Measurements from ENCODE around the gene PAMR1. TPM values are rescaled to one million over a fixed set of nuclear protein-coding genes. Genes with fewer than 3 reads are reported as not detected.
A peak's percentile ranks its signal among the peaks of the same experiment; 100 is the strongest.

The PAMR1 gene
- total RNA-seq, 1 experiment from 2014 or later: 17.9 TPM

DNA sequence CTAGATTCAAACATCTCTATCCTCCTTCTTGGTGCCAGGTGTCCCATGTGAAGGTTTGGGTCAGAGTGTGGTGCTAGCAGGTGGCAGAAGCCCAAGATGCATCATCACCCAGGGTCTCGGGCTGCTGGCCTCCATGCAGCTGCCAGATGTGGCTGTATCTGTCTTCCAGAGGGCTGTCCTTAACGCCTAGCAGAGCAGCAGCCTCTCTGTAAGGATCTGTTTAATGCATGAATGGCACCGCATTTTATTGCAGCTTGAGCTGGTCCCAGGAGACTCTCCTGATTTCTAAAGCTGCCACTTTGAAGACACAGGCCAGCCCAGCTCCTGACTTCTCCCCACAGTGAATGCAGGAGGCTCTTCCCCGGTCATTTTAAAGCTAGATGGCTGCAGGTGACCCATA is 132.3 kb downstream of the PAMR1 start:
- H3K9me3 Mint-ChIP-seq (ENCODE audit: unreplicated experiment): no peaks in the 10 kb centered on the region
- TF ChIP-seq, protein P1, sequence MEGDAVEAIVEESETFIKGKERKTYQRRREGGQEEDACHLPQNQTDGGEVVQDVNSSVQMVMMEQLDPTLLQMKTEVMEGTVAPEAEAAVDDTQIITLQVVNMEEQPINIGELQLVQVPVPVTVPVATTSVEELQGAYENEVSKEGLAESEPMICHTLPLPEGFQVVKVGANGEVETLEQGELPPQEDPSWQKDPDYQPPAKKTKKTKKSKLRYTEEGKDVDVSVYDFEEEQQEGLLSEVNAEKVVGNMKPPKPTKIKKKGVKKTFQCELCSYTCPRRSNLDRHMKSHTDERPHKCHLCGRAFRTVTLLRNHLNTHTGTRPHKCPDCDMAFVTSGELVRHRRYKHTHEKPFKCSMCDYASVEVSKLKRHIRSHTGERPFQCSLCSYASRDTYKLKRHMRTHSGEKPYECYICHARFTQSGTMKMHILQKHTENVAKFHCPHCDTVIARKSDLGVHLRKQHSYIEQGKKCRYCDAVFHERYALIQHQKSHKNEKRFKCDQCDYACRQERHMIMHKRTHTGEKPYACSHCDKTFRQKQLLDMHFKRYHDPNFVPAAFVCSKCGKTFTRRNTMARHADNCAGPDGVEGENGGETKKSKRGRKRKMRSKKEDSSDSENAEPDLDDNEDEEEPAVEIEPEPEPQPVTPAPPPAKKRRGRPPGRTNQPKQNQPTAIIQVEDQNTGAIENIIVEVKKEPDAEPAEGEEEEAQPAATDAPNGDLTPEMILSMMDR (IDR thresholded peaks at IDR 0.05; ENCODE audit: insufficient read depth in 1 of 2, low read depth in 1 of 2, low read length in 1 of 2, severe bottlenecking in 1 of 2, unreplicated experiment in 1 of 2): no peak
- H3K36me3 Mint-ChIP-seq (ENCODE audit: insufficient read depth, unreplicated experiment): no peaks in the 10 kb centered on the region
- BruUV-seq (replicated peaks): no TSS peak
- no peak for DNase-seq
- H3K4me1 ChIP-seq: peaks cover 24% of the 10 kb centered on the region; the same call in 1 of the 2 replicates
- H3K4me3 Mint-ChIP-seq (ENCODE audit: unreplicated experiment): no peak overlapping the region
- H3K27me3 ChIP-seq (replicated peaks; ENCODE audit: control insufficient read depth, insufficient read depth, low read length): no peaks in the 10 kb centered on the region
- no peaks in the 10 kb centered on the region for H3K36me3 ChIP-seq (ENCODE audit: control insufficient read depth, insufficient read depth, low read length)
- no peak overlapping the region for H3K4me3 ChIP-seq (ENCODE audit: low read depth, low read length)
- intact Hi-C loops (cut with micrococcal nuclease; ENCODE audit: unreplicated experiment): loop anchor here (5.0 kb wide), 2 partner anchors 156 to 221 kb away; no protein-coding TSS in a partner anchor
- H3K4me1 Mint-ChIP-seq (ENCODE audit: low read depth, unreplicated experiment): peaks cover 12% of the 10 kb centered on the region
- H3K9me3 ChIP-seq: no peaks in the 10 kb centered on the region
- no peaks in the 10 kb centered on the region for H3K27me3 Mint-ChIP-seq (ENCODE audit: insufficient read depth, unreplicated experiment)
- POLR2A ChIA-PET: no interaction called here
- H3K27ac Mint-ChIP-seq (ENCODE audit: unreplicated experiment): no peak overlapping the region
- CTCF ChIA-PET: interaction anchor here (1.6 to 1.7 kb wide), 2 partner anchors 11 to 393 kb away, joined by 3 read pairs; no protein-coding TSS in a partner anchor

DNA sequence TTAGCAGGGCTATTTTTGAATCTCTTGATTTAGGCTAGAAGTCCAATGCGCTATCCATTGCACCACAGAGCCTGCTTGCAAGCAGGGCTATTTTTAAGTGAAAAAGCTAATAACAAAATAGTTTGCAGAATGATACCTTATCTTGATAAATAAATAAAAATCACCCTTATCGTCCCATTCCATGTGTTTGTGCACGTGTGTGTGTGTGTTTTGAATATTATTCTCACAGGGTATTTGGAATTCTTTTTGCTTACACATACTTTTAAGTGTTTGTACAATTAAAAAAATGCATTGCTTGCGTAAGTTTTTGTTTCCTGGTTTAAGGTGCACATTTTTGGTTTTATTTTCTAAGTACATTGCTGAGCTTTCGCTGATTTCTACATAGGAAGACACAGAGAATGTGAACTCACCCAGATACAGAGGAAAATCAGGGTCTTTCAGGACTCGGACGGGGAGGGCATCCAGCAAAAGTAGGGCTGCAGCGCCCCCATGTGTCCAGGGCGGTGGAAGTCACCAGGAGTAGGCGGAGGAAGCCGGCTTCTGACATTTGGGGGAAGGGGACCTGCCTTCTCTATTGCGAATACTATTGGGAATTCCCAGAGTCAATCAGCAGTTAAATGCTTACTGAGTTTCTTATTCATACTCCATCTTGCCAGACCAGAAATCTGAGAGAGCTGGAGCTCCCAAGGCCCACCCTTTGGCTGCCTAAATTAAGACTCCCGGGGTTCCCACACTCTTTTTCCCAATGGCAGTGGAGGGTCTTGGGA is 133.3 kb downstream of the PAMR1 start:
- Histone ChIP-seq H3K27me3 (replicated peaks; ENCODE audit: control insufficient read depth, insufficient read depth, low read length) (no peaks in the 10 kb centered on the region), H3K9me3 (no peaks in the 10 kb centered on the region), H3K4me3 (ENCODE audit: low read depth, low read length) (no peak overlapping the region), H3K36me3 (ENCODE audit: control insufficient read depth, insufficient read depth, low read length) (no peaks in the 10 kb centered on the region), H3K4me1 (peaks cover 24% of the 10 kb centered on the region; the same call in 1 of the 2 replicates)
- BruUV-seq (replicated peaks): no TSS peak
- no peak overlapping the region for H3K27ac Mint-ChIP-seq (ENCODE audit: unreplicated experiment)
- ChIA-PET POLR2A (no interaction called here), CTCF (interaction anchor here (0.6 to 1.6 kb wide), 8 partner anchors 12 to 477 kb away, joined by 3 to 9 read pairs (median 3); partner anchors contain the start of gene SLC1A2)
- TF ChIP-seq, protein P1 (IDR thresholded peaks at IDR 0.05; ENCODE audit: insufficient read depth in 1 of 2, low read depth in 1 of 2, low read length in 1 of 2, severe bottlenecking in 1 of 2, unreplicated experiment in 1 of 2): peak; percentile 94 to 95
- no peaks in the 10 kb centered on the region for H3K9me3 Mint-ChIP-seq (ENCODE audit: unreplicated experiment)
- peak overlapping the region; percentile 12 for H3K4me3 Mint-ChIP-seq (ENCODE audit: unreplicated experiment)
- peaks cover 12% of the 10 kb centered on the region for H3K4me1 Mint-ChIP-seq (ENCODE audit: low read depth, unreplicated experiment)
- no peaks in the 10 kb centered on the region for H3K36me3 Mint-ChIP-seq (ENCODE audit: insufficient read depth, unreplicated experiment)
- H3K27me3 Mint-ChIP-seq (ENCODE audit: insufficient read depth, unreplicated experiment): no peaks in the 10 kb centered on the region
- intact Hi-C loops (cut with micrococcal nuclease; ENCODE audit: unreplicated experiment): loop anchor here (1.0 to 5.0 kb wide), 8 partner anchors 87 to 879 kb away; partner anchors contain the start of gene ELF5
- peak; percentile 81 to 94 for DNase-seq

DNA sequence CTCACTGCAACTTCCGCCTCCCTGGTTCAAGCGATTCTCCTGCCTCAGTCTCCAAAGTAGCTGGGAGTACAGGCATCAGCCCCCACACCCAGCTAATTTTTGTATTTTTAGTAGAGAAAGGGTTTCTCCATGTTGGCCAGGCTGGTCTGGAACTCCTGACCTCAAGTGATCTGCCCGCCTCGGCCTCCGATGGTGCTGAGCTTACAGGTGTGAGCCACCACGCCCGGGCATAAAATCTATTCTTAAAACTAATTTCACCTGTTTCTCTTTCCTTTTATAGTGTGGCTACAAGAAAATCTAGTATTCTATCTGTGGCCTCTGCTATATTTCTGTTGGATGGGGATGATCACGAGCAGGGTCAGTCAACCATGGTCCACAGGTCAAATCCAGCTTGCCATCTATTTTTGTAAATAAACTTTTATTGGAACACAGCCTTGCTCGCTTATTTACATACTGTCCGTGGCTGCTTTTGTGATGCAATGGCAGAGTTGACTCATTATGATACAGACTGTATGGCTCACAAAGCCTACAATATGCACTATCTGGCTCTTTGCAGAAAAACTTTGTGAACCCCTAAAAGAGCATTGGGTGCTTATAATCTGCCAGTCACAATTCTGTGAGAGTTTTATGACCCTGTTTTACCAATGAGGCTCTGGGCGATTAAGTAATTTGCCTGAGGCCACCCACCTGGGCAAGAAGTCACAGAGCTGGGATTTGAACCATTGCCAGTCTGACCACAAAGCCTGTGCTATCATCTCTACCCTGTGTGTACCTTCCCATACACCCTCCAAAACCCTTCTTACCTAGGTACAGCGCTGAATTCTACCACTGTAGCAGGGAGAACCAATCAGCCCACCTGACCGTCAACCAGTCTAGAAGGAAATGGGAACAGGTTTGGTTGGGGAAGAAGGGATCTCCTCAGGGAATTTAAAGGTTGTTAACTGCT is 134.4 kb downstream of the PAMR1 start:
- Histone ChIP-seq H3K36me3 (ENCODE audit: control insufficient read depth, insufficient read depth, low read length) (no peaks in the 10 kb centered on the region), H3K4me3 (ENCODE audit: low read depth, low read length) (no peak overlapping the region), H3K9me3 (no peaks in the 10 kb centered on the region), H3K4me1 (peaks cover 24% of the 10 kb centered on the region; the same call in 1 of the 2 replicates), H3K27me3 (replicated peaks; ENCODE audit: control insufficient read depth, insufficient read depth, low read length) (no peaks in the 10 kb centered on the region)
- Mint-ChIP-seq H3K27me3 (ENCODE audit: insufficient read depth, unreplicated experiment) (no peaks in the 10 kb centered on the region), H3K36me3 (ENCODE audit: insufficient read depth, unreplicated experiment) (no peaks in the 10 kb centered on the region), H3K4me3 (ENCODE audit: unreplicated experiment) (no peak overlapping the region), H3K9me3 (ENCODE audit: unreplicated experiment) (no peaks in the 10 kb centered on the region), H3K4me1 (ENCODE audit: low read depth, unreplicated experiment) (peaks cover 12% of the 10 kb centered on the region), H3K27ac (ENCODE audit: unreplicated experiment) (no peak overlapping the region)
- CTCF ChIA-PET: interaction anchor here (0.9 to 1.2 kb wide), 4 partner anchors 13 to 475 kb away, joined by 3 to 9 read pairs (median 4); no protein-coding TSS in a partner anchor
- intact Hi-C loops (cut with micrococcal nuclease; ENCODE audit: unreplicated experiment): loop anchor here (5.0 kb wide), 2 partner anchors 154 to 219 kb away; no protein-coding TSS in a partner anchor
- POLR2A ChIA-PET: no interaction called here
- TF ChIP-seq, protein P1 (IDR thresholded peaks at IDR 0.05; ENCODE audit: insufficient read depth in 1 of 2, low read depth in 1 of 2, low read length in 1 of 2, severe bottlenecking in 1 of 2, unreplicated experiment in 1 of 2): no peak
- DNase-seq: no peak
- BruUV-seq (replicated peaks): no TSS peak

All from Caco-2 (cell line).